Stimulated activated naive CD4-positive, alpha-beta T cell treated with Interleukin-2 at 50 U/mL for 16 hours (primary cell): Measurements from ENCODE around the gene DNAJC19.
"Not testable (repeated sequence)": the region's sequence is repeated elsewhere in the genome, so short reads cannot be mapped to it uniquely, and the experiment has no call there.

ENCODE experiments used
- DNase-seq: peaks from one replicate; lab custom pipeline; 2025; lab: John Stamatoyannopoulos, UW

Gene DNAJC19

DNA sequence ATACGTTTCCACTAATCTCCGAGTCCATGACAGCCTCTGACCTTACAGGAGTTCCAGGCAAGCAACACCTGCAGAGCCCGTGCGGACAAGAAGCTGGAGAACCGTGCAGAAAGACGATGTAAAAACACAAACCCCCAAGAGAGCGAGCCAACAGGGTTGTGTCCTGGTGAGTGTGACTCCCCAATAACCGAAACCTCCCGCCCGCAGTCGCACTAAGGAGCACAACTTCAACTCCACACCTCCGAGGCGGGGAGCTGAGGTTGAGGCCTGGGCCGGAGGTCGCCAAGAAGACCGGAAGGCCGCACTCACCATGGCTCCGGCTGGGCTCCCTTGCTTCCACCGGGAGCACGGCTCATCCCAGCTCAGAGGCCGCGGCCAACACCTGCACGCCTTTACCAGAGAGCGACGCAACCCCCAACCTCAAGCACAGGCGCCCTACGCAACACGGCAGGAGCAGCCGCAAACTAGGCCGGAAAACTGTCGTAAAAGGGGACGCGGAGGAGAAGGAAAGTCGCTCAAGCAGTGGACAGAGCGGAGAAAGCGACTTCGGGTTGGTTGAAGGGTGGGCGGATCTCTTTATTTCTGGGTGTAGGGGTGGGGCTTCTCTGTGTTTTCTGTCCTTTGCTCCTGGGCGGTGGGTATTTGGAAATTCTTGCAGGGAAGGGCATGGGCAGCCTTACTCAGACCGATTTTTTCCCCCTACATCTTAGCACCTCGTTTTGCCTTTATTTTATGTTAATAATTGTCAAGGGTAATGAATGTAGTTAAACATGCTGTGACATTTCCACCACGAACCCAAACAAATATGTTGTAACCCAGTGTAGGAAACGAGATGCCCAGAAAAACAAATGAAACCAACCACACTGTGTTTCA lies at the start of gene DNAJC19:
TSS of gene DNAJC19 (minus strand) at position 446 of the 873 bp plus-strand sequence. CDS start at position 312, 134 bp downstream.
- DNase-seq, result peak; percentile 89

DNA sequence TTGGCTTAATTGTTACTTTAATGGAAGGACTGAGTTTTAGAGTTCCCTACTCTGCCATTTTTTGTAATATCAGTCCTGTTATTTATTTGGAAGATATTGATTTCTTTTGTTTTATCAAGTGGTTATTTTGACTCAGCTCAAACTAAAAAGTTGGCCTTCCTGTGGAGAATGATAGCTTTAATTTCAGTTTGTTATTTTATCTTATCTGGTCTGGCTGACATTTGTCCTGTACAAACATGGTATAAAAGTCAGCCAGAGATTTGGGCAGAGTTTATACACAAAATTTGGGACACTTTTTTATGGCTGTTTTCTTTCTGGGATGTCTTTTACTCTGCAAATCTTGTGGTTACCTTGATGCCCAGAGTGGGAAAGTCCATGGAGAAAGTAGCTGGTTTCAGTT lies 41.4 kb upstream of the DNAJC19 start:
- no peak for DNase-seq

DNA sequence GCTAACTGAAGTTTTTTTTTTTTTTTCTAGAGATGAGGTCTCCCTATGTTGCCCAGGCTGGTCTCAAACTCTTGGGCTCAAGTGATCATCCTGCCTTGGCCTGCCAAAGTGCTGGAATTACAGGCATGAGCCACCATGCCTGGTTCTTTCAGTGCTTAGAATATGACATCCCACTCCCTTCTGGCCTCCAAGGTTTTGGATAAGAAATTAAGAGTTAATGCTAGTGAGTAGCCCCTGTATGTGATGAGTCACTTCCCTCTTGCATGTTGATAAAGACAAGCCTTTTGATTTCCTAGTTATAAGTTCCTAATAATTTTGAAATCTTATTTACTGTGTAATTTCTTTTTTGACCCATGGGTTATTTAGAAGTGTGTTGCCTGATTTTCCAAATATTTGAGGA lies 35.7 kb upstream of the DNAJC19 start:
- DNase-seq, result no peak

DNA sequence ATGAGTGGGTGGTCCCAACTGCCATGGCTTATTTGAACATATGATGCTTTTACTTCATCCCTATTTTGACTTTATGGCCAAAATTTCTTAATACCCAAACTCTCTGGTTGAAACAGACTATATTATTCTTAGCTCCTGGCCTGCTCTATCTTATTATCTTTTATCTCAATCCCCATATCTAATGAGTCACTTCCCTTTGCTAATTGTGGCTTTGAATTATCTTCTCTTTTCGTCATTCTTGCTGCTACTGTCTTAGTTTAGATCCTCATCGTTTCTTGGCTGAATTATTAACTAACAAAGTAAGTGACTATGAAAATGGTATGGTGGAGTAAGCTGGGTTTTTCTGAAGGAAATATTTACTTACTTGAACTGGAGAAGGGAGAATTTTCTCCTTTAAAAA lies 28.2 kb upstream of the DNAJC19 start:
- DNase-seq, result no peak

- DNase-seq, result peak; percentile 9
Measured at GRCh38 chr3:181009225-181009624, 19.7 kb upstream of the DNAJC19 start.

GRCh38 chr3:181008796-181009195 lies 19.3 kb upstream of the DNAJC19 start:
- no peak for DNase-seq

GRCh38 chr3:181007262-181007661 lies 17.7 kb upstream of the DNAJC19 start:
- DNase-seq, result no peak

DNA sequence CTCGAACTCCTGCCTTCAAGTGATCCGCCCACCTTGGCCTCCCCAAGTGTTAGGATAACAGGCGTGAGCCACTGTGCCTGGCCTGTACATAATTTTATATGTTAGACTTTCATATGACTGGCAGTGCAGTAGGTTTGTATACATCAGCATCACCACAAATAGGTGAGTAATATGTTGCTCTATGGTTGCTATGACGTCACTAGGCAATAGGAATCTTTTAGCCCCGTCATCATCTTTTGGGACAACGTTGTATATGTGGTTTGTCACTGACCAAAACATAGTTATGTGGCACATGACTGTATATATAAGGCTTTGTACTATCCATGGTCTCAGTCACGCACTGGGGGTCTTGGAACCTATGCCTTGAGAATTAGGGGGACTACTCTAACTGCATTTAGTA lies 17.0 kb upstream of the DNAJC19 start:
- no peak for DNase-seq

GRCh38 chr3:181003469-181003868 lies 13.9 kb upstream of the DNAJC19 start:
- not testable (repeated sequence) for DNase-seq

DNA sequence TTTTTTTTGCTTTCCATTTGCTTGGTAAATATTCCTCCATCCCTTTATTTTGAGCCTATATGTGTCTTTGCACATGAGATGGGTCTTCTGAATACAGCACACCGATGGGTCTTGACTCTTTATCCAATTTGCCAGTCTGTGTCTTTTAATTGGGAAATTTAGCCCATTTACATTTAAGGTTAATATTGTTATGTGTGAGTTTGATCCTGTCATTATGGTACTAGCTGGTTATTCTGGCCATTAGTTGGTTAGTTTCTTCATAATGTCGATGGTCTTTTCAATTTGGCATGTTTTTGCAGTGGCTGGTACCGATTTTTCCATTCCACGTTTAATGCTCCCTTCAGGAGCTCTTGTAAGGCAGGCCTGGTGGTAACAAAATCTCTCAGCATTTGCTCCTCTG lies 12.8 kb upstream of the DNAJC19 start:
- not testable (repeated sequence) for DNase-seq

DNA sequence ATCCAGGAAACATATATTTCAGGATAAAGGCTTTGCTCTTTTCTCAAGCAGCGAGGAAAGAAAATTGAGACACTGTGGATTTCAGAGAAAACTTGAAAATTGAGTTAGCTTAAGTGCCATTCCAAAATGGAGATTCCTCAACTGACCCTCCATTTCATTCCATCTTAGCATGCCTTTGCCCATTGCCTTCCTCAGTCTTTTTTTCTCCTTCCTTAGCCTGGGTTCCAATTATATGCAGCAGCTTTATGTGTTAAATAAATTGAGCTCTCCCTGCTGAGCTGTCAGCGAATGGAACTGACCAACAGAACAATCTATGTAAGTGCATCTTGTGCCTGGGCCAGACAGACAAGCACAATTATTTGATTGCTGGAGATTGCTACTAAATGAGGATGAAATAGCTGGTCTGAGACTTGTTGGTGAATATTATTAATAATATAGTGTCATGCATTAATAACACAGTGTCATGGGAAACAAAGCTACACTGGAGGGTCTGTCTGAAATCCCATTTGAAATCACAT lies 6.9 kb upstream of the DNAJC19 start:
- DNase-seq, result no peak

DNA sequence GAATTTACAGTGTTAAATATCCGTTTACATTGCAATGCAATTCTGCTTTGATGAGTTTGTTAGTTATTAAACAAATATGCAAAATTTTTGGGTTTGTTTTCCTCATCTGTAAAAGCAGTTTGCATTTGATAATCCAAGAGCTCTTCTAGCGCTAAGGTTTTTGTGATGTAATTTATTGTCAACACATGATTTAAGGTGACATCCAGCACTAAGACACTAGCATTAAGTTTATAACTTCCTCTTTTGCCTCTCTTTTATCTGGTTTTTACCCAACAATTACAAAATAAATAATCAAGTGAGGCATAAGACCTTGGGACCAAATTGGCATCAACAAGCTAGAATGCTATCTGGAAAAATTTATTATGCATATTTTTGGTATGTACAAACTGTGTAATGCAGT lies 969 bp upstream of the DNAJC19 start:
- DNase-seq, result no peak

GRCh38 chr3:180987344-180987743 lies 2.2 kb downstream of the DNAJC19 start:
- no peak for DNase-seq

- DNase-seq, result not testable (repeated sequence)
Measured at GRCh38 chr3:180986366-180986765, 3.2 kb downstream of the DNAJC19 start.

GRCh38 chr3:180983136-180983535 lies 6.4 kb downstream of the DNAJC19 start:
- DNase-seq, result no peak

DNA sequence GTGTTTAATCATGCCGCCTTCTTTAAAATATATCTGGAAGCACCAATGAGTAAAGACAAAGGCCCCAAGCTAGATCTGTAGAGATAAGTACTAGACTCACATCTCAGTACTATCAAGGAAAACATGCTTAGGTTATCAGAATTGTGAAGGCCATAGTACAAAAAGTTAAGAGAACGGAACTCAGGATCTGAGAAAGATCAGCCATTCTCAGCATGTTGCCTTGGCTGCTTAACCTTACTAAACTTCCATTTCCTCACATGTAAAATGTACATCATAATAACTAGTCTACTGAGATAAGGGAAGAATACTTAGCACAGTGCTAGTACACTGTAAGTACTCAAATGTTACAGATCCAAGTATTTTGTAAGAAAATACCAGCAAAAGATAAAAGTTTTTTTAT lies 7.6 kb downstream of the DNAJC19 start:
- no peak for DNase-seq

DNA sequence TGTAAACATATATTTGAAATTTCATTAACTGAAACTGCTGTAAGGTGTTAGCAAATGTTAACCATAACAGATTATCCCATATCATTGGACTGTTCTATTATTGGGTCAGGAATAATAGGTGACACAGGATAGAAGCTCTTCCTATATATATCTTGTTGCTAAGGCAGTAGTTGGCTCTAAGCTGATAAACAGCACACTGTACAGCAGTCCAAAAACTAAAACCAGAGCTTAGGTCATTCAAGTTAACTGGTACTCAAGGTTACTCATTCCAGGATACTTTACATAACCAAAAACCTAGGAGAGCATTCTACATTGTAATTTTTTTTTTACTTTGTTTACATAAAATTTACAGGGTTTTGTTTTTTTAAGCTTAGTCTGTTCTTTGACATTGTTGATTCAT lies 8.9 kb downstream of the DNAJC19 start:
- DNase-seq, result no peak

DNA sequence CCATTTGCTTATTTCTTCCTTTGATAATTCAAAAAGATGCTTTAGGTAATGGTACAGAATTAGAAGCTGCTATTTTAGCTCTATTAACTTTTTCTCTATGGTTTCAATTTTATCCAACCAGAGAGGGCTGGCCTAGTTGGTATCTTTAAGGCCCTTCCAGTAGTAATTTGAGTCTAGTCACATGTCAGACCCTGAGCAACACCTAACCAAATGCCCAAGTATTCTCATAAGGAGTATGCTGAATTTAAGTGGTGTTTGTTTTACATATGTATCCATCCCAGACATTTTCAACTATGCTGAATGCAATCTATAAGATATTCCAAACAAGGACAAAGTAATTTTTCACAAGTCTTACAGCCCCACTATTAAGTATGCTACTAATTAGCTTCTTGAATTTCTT lies 9.6 kb downstream of the DNAJC19 start:
- no peak for DNase-seq

GRCh38 chr3:180977498-180977897 lies 12.0 kb downstream of the DNAJC19 start:
- DNase-seq, result no peak

GRCh38 chr3:180974286-180974685 lies 15.2 kb downstream of the DNAJC19 start:
- no peak for DNase-seq

DNA sequence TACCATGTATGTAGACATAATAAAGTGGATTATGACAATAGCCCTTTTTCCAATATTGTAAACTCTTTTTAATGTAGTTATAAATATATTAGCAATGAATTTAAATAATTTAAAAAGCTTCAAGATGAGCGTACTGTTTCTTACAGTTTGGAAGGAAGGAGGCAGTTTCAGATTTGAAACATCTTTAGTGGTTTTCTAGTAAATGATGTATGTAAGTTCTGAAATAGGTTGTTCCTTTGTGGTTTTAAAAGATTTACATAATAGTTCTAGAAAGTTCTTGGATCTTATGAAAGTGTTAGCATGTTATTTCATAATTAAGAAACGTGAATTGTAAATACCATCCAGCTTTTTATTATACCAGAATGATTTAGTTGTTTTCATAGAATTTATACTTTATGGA lies 16.0 kb downstream of the DNAJC19 start:
- DNase-seq, result no peak

DNA sequence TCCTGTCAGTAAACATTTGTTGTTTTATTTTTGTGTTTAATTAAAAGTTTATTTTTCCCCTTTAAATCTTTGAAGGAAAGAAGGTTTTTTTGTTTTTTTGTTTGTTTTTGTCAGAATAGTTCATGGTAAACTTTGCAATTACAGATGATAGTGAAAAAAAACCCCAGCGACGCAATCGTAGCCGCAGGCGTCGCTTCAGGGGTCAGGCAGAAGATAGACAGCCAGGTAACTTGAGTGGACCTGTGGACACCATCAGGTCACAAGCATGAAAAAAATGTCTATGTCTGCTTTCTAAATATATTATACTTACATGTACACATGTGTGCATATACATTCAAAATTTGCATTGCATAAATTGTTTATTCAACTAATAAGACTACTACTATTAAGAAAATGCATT lies 18.6 kb downstream of the DNAJC19 start:
- no peak for DNase-seq

DNA sequence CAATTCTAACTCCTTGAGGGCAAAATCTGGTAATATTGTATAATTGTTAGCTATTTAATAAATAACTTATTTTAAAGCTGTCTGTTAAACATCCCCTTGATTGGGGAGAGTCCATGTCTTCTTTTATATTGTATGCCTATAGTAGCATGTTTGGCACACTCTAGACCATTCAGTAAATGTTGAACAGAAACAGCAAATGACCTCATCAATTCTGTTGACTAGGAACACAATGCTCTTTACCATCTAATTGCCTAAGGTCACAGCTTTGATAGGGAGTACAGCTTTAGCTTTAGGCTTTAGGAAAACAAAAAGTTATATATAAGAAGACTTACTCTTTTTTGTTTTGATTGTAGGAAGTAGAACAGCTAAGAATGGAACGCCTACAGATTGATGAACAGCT lies 27.0 kb downstream of the DNAJC19 start:
- DNase-seq, result no peak

GRCh38 chr3:180961552-180961951 lies 28.0 kb downstream of the DNAJC19 start:
- DNase-seq, result no peak
